Activated CD4-positive, alpha-beta memory T cell treated with anti-CD3 and anti-CD28 coated beads, Interleukin-2, amount 10 ng/mL, durations not matched to agents 7 days and 5 days (primary cell): ENCODE results near the gene STX19. TPM values are rescaled to one million over a fixed set of nuclear protein-coding genes. Genes with fewer than 3 reads are reported as not detected.

Experiments
- total RNA-seq, 2 experiments: library from RNA; stranded (reverse); gene quantifications; one replicate each; pipeline ENCODE4 v1.2.3, GENCODE V29; 2021

Gene STX19
- total RNA-seq, 2 experiments from 2014 or later: not detected

Other genes with a start within 250 kb of the STX19 start
- under 1 TPM; 0.35 to 0.50 TPM for gene PROS1, start 54.7 kb downstream of the STX19 start, total RNA-seq
- gene ARL13B, start 48.4 kb downstream of the STX19 start, total RNA-seq: 10 to 100 TPM in 1 of 2 experiments, 1 to 10 TPM in 1; 9.8 to 11.0 TPM
- gene DHFR2, start 34.3 kb upstream of the STX19 start, total RNA-seq: 10 to 100 TPM in 1 of 2 experiments, 1 to 10 TPM in 1; 9.4 to 10.4 TPM
- gene NSUN3, start 34.5 kb upstream of the STX19 start, total RNA-seq: 10 to 100 TPM; 15.2 to 16.1 TPM